Dermis microvascular lymphatic vessel endothelial cell (primary cell): ENCODE results near the gene PCSK5. TPM values are rescaled to one million over a fixed set of nuclear protein-coding genes. Genes with fewer than 3 reads are reported as not detected.

ENCODE experiments used
- DNase-seq, 2 donors: peaks; one replicate each; pipeline versions ENCODE4 v3.0.0 to v3.0.0-alpha.2; 2010; ENCODE audit warnings: low read depth in 2 of 2
- total RNA-seq: library from RNA; depleted of rRNA; stranded (reverse); fragments of >200 nt; gene quantifications from 2 replicates; pipeline ENCODE4 v1.2.1, GENCODE V29; 2014

PCSK5 gene
- total RNA-seq, 1 donor from 2014 or later: 1.0 TPM

- DNase-seq: no peak
Observed at GRCh38 chr9:76127637-76128036, 237.2 kb downstream of the PCSK5 start.

DNA sequence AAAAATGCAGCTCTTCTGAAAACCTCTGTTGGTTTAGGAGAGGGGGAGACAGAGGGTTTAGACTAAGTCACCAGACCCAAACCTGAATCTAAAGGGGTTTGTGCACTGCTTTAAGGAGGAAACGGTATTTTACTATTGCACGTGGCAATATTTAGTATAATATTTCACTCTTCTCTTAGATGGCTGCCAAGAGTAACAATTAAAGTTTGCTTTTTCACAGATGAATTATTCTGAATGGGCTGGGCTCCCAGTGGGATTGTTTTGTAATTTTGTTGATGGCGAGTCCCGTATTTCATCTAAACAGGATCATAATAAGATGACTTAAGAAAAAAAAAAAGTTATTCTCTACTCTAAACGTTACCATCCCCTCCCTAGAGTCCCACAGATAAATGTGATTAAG is 245.4 kb downstream of the PCSK5 start:
- DNase-seq: no peak

DNA sequence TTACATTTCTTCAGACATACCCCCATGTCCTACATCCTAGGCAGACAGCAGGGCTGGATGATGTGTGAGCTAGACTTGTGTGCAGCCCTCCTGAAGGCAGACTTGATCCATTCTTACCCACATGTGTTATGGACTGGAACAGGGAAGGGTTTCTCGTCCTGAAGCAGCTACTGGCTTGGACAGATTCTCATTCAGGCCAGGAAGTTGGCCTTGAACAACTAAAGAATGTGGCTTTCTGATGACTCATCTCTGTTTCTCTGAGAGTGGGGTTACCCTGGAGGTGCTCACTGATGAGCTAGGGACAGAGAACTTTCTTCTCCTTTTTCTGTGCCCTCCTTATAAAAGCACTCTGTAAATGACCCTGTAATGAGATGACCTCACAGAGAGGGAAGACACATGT is 246.5 kb downstream of the PCSK5 start:
- peak in 1 of 2 donors; percentile 1 for DNase-seq

DNA sequence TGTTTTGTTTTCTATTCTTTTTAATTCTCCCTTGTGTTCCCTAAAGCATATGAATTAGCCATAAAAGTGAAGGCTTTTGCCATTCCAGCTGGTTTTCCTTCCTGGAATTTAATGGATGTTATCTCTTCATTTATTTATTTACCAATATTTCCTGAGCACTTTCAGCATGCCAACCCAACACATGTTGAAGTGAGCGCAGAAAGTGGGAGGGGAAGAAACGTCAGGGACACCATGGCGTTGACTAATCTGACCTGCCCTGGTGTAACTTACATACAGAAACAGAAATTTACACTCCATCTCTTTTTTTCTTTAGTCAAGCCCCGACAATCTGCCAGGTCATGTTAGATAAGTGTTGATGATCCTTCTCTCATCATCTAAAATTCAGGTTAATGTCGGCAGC is 247.5 kb downstream of the PCSK5 start:
- DNase-seq: no peak

GRCh38 chr9:76138360-76138759 is 247.9 kb downstream of the PCSK5 start:
- DNase-seq: no peak

- no peak for DNase-seq
Observed at GRCh38 chr9:76143834-76144233, 253.4 kb downstream of the PCSK5 start.

DNA sequence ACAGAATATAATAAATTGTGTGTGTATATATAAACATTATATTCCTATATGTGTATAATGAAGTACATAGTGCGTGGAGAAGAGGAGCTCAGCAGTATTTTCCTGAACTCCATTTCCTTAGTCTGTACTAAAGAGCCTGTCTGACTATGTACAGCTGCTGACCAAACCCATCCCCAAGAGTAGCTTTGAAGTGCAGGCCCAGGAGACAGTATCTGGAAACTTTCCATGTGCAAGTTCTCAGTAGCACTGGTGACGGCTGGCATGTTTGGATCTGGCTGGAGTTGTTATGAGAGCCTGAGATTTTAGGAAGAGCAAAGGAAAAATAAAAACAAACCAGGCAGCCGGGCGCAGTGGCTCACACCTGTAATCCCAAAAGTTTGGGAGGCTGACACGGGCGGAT is 259.5 kb downstream of the PCSK5 start:
- DNase-seq: no peak

GRCh38 chr9:76151267-76151666 is 260.8 kb downstream of the PCSK5 start:
- no peak for DNase-seq

- no peak for DNase-seq
Observed at GRCh38 chr9:76153339-76153738, 262.9 kb downstream of the PCSK5 start.

GRCh38 chr9:76153902-76154629 is 263.6 kb downstream of the PCSK5 start:
- no peak for DNase-seq

DNA sequence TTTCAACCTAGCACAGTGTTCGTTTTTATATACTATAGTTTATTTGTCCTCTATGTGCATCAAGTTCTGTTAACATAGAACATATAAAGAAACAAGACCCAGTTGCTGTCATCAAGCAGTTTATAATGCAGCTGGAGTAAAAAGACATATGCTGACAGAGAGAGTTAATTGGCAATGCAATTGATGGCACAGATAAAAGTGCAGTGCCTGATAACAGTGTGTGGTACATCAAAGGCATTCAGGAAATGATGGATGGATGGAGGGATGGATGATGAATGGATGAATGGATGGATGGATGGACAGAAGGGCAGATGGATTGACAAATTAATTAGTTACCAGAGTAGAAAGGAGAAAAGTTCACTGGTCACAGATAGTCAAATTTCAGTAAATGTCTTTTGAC is 264.9 kb downstream of the PCSK5 start:
- DNase-seq: no peak

DNA sequence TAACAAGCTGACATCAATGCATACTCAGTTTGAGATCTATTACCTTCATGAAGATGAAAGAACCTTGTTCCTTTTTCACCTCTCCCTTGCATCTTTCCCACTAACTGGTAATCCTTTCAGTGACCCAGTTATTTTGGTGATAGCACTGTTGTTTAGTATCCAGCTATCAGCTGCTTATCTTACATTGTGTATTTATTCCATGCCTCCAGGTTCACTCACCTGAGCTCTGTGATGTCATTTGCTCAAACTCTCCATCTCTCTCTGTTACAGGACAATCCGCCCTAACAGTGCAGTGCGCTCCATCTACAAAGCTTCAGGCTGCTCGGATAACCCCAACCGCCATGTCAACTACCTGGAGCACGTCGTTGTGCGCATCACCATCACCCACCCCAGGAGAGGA is 268.2 kb downstream of the PCSK5 start:
- DNase-seq: no peak

GRCh38 chr9:76159293-76159926 is 268.9 kb downstream of the PCSK5 start:
- no peak for DNase-seq

DNA sequence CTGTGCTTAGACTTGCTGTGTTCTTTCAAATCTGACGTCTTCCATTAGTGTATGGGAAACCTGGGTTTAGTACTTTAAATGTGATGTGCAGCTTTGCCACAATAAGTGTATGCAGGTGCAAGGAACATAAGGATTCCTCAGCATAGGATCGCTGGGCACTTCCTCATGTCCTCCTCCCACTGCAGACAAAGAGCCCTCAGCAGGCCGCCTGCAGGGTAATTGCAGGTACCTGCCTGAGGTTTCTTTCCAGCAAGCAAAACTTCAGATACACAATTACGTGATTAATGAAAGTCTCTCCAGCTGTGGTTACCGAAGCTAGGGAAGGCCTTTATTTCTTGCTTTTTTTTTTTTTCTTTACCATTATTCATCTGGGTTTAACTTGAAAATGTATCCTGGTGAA is 270.6 kb downstream of the PCSK5 start:
- DNase-seq: no peak

DNA sequence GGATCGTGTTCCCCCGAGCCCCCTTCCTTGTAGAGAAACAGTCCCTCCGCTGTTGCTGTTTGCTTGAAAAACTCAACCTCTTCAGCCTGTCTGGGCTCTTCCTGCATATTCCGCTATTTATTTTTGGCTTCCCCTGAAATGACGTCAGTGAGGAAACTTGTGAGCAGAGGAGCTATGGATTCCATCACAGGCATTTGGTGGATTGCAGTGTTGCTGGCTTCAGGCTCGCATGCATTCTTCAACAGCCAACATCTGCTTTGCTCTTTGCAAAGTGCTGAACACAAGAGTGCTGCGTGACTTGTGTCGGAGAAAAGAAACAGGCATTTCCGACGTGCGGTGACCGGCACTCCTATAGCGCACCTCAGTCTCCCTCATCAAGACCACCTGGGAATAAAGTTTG is 271.1 kb downstream of the PCSK5 start:
- no peak for DNase-seq

DNA sequence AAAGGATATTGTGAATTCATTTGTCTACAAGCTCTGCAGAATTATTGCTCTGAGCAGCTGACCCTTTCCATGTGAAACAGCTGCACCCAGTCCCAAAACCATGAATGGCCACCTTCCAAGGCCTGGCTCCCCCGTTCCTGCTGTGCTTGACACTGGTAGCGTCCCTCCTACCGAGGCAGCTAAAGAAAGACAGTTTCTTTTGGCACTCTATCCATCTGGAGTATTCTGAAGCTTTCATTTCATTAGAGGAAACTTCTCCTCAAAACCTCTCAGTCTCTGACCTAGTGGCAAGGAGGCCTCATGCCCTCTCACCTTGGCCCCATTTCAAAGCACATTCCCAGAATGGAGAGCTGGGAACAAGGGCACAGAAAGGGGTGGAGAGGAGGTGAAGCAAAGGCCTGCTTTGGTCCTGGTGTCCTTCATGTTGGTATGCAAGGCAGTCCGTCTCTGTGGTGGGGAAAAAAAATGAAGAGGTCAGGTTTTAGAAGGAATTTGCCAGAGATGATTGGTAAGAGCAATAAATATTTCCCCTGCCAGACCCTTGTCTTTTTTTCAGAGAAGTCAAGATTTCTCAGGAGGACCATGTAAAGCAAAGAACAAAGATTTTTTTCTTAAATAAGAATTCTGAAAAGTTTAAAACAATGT is 271.7 kb downstream of the PCSK5 start:
- DNase-seq: no peak

DNA sequence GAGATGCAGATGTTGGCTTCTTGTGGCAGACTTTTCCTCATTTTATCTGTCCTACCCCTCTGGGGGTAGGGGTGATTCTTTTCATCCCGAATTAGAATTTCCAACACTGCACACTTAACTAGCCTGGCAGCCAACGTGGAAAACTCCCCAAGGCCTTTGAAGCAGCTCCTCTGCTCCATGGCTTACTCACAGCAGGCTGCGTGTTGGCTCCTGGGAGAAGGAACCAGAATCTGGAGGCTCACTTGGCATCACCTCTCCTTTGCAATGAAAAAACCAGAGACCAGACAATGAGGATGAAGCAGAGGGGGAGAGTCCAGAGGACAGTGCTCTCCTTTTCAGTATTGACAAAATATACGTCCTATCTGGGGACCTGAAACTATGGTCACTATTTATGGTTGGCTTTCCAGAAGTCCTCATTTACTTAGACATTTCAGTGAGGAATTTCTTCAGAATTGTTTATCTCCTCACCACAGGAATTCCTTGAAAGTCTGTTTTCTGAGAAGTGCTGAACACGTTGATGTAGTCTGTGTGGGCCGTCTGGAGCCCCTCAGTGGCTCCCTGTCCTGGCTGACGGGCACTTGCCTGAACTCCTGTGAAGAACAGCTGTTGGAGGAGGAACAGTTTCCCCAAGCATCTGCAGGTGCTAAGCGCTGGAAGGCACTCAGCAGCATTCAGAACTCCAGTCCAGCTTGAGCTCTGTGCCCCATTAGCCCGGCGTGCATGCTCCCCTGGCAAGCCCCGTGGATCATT is 272.5 kb downstream of the PCSK5 start:
- DNase-seq: no peak

DNA sequence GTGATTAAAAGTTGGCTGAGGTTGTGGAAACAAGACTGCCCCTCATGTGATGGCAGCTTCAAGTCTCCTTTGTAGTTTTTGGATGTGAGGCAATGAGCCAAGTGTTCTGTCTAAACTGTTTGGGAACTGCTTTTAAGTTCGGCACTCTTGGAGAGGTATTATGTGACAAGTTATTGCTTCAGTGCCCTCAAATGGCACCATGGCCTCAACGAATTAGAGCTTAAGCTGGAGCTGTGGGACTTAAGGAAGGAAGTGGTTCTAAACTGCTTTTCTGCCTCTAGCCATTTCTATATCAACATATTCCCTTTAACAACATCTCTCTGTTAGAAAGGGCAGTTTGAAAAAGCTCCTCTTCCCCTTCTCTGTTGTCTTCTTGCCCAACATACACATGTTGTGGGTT is 276.1 kb downstream of the PCSK5 start:
- no peak for DNase-seq

DNA sequence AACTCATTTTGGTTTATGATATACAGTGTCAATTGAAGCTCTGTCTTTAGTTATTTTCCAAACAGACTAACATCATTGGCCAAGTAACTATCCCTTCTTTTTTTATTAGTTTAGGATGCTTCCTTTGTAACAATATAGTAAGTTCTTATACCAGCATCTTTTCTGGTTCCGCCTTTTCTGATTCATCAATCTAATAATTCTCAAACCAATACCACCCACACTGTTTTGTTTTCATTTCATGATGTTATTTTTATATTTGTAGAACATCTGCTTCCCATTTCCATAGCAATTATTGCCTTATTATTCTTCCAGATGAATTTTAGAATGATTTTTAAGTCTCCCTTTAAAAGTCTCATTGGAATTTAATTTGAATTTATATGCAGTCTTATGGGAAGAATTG is 285.7 kb downstream of the PCSK5 start:
- no peak for DNase-seq

DNA sequence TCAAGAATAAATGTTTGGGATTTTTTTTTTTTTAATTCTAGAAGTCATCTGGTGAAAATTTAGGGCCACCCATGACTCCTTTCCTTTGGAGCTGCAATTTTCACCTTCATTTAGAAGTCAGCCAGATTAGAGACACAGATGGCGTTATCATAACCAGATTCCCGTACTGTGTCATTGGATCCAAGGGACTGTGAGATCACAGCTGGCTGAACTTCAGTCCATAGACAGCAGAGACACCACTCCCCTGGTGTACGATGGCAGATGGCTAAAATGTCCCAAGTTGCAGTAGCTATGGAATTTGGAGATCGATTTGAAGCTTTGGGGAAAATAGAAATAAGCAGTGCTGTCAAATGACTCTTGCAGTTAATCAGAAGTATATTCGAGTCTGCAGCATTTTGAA is 287.5 kb downstream of the PCSK5 start:
- no peak for DNase-seq

DNA sequence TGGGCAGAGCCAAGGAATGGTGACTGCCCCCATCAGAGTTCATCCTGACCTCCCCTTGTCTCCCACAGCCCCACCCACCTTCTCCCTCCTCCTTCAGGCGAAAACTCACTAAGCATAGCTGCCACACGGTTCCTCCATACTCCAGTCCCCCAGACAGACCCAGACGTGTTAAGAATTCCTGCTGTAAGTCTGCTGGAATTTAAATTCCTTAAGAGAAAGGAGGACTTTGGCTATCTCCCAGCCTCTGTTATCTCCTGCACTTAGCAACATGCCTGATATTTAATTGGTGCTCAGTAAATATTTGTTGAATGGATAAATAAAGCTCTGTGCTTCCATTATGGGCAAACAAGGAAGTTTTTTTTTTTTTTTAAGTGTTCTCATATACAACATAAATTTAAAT is 290.1 kb downstream of the PCSK5 start:
- no peak for DNase-seq

- DNase-seq: peak in 1 of 2 donors; percentile 1
Observed at GRCh38 chr9:76181020-76181641, 290.7 kb downstream of the PCSK5 start.
